GM12875 (cell line): Measurements from ENCODE around the gene ZNF675.
"Not testable (repeated sequence)": the region's sequence is repeated elsewhere in the genome, so short reads cannot be mapped to it uniquely, and the experiment has no call there.

Experiments
- H3K4me3 ChIP-seq: one replicate; pipeline ENCODE4 v1.5.1; 2011; ENCODE audit warnings: low read depth, low read length, control low read depth
- TF ChIP-seq, protein P1 (sequence below): IDR thresholded peaks from 2 replicates; pipeline ENCODE4 v1.5.1; 2011; ENCODE audit warnings: low read depth, mild to moderate bottlenecking, control low read depth, inconsistent platforms, low read length, moderate library complexity, borderline replicate concordance; ENCODE audit not compliant: insufficient read depth

ZNF675 gene

GRCh38 chr19:23686621-23687423, at the start of gene ZNF675:
ZNF675 (minus strand) TSS chr19:23687212; CDS start chr19:23687033, 179 bp downstream.
- TF ChIP-seq, protein P1, sequence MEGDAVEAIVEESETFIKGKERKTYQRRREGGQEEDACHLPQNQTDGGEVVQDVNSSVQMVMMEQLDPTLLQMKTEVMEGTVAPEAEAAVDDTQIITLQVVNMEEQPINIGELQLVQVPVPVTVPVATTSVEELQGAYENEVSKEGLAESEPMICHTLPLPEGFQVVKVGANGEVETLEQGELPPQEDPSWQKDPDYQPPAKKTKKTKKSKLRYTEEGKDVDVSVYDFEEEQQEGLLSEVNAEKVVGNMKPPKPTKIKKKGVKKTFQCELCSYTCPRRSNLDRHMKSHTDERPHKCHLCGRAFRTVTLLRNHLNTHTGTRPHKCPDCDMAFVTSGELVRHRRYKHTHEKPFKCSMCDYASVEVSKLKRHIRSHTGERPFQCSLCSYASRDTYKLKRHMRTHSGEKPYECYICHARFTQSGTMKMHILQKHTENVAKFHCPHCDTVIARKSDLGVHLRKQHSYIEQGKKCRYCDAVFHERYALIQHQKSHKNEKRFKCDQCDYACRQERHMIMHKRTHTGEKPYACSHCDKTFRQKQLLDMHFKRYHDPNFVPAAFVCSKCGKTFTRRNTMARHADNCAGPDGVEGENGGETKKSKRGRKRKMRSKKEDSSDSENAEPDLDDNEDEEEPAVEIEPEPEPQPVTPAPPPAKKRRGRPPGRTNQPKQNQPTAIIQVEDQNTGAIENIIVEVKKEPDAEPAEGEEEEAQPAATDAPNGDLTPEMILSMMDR: no peak
- peak within 1 kb of the TSS; percentile 58 for H3K4me3 ChIP-seq

- not testable (repeated sequence) for H3K4me3 ChIP-seq
Measured at GRCh38 chr19:23730729-23731465, 43.9 kb upstream of the ZNF675 start.

- H3K4me3 ChIP-seq: not testable (repeated sequence)
Measured at GRCh38 chr19:23724161-23724560, 37.1 kb upstream of the ZNF675 start.

- TF ChIP-seq, protein P1: no peak
- no peak overlapping the region for H3K4me3 ChIP-seq
Measured at GRCh38 chr19:23718802-23719201, 31.8 kb upstream of the ZNF675 start.

DNA sequence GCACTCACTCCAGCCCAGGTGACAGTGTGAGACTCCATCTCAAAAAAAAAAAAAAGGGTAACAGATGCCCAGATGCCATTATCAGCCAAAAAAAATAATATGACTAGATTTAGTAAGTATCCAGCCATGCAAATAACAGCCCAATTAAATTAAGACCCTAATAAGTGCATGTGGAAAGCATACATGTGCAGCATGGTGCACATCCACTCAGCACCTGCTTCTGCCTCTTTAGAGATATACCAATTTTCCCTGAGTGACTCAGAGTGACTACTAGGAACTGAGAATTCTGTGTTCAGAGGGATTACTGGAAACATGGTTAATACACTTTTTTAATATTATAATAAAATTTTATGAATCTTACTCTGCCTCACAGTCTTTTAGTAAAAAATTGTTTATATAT, 29.8 kb upstream of the ZNF675 start:
- TF ChIP-seq, protein P1: no peak
- H3K4me3 ChIP-seq: no peak overlapping the region

DNA sequence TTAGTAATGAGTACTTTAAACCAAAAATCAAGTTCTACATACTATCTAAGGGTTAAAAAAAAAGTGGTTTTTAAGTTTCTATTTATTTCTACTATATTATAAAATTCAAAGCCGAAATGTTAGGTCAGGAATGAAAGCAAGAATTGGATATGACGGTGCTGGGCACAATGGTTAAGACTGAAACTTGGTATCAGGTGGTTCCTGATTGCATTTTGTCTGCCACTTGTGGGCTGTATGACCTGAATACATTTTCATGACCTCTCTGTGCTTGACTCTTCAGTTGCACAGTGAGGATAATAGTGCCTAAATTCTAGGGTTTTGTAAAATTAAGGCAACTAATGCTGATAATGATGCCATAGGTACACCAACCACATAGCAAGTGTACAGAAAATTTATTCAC, 22.3 kb upstream of the ZNF675 start:
- H3K4me3 ChIP-seq: no peak overlapping the region
- TF ChIP-seq, protein P1: no peak

- TF ChIP-seq, protein P1: no peak
- no peak overlapping the region for H3K4me3 ChIP-seq
Measured at GRCh38 chr19:23706657-23707056, 19.6 kb upstream of the ZNF675 start.

DNA sequence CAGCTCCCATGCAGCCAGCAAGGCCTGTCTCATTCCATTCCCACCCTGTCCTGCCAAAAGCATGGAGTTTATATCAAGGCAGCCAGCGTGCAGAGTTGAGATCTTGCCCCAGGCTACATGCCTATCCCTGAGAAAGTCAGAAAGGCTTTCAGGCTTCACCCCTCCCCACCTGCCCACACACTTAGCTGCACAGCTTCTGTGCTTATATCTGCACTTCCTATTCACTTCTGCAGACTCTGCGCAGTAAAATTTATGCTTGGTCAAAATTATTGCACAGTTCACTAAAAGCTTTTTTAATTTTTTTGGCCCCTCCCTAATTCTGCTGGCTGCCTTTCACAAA, 12.5 kb upstream of the ZNF675 start:
- TF ChIP-seq, protein P1: no peak
- no peak overlapping the region for H3K4me3 ChIP-seq
